Lower leg skin (tissue), 4 donors: ENCODE data around the gene TJAP1. TPM values are rescaled to one million over a fixed set of nuclear protein-coding genes. Genes with fewer than 3 reads are reported as not detected.
"Not testable (repeated sequence)": the region's sequence is repeated elsewhere in the genome, so short reads cannot be mapped to it uniquely, and the experiment has no call there.

Experiments used
- DNase-seq, 2 donors: peaks; one replicate each; pipeline ENCODE4 v3.0.0-alpha.2; 2019; ENCODE audit warnings: low spot score in 2 of 2
- H3K4me3 ChIP-seq: fragments of 200-600 bp; sonication (generic); 2 replicates; pipeline ENCODE4 v1.5.1; 2017; ENCODE audit warnings: mild to moderate bottlenecking, low read depth; ENCODE audit not compliant: poor library complexity, severe bottlenecking
- CTCF ChIP-seq, 3 donors: fragments of 450-650 bp; IDR thresholded peaks; one replicate each; pipeline ENCODE4 v1.5.1; 2016; ENCODE audit warnings: antibody characterized with exemption in 3 of 3, mild to moderate bottlenecking in 3 of 3, moderate library complexity in 2 of 3
- POLR2A ChIP-seq, 2 donors: fragments of 450-650 bp; IDR thresholded peaks; one replicate each; pipeline ENCODE4 v1.6.1; 2016 to 2017; ENCODE audit warnings: antibody characterized with exemption in 2 of 2, mild to moderate bottlenecking in 1 of 2, moderate library complexity in 1 of 2
- WGBS, 2 donors: methylation state at CpG; one replicate each; pipeline ENCODE4 v1.1.5; 2018; 5-methylcytosine and 5-hydroxymethylcytosine counted together
- intact Hi-C: fragments of 100-400 bp; cut with DNase I; formaldehyde crosslinking; loops from one replicate; pipeline ENCODE4 v1.15.0; 2023; ENCODE audit warnings: low total_unique reads
- total RNA-seq, 4 donors: library from RNA; depleted of rRNA; stranded (reverse); fragments of >200 nt; gene quantifications; one replicate each; pipeline ENCODE4 v1.1.0, GENCODE V29; 2016

Gene TJAP1
- total RNA-seq, 4 donors from 2014 or later = 15.9 to 30.4 (median 23.8) TPM

- H3K4me3 ChIP-seq = no peak overlapping the region
- DNase-seq = no peak
- intact Hi-C loops = no loop called here
- TF ChIP-seq CTCF (IDR thresholded peaks at IDR 0.05) = no peak
- TF ChIP-seq POLR2A (IDR thresholded peaks at IDR 0.05) = no peak
- WGBS, 2 donors = 76 to 79% methylated on average over 5 of the region's 5 CpGs
These were observed 15.4 kb upstream of the TJAP1 start for GRCh38 chr6:43461936-43462335.

- WGBS, 2 donors = 85 to 92% methylated on average over 8 of the region's 8 CpGs
These were observed 13.0 kb upstream of the TJAP1 start for GRCh38 chr6:43464337-43464736.

GRCh38 chr6:43465948-43466347 lies 11.4 kb upstream of the TJAP1 start:
- 55% methylated on average over 2 of the region's 2 CpGs for WGBS, 2 donors
- DNase-seq = no peak
- intact Hi-C loops = no loop called here

More at GRCh38 chr6:43464337-43464736, 13.0 kb upstream of the TJAP1 start:
- no peak for DNase-seq
- intact Hi-C loops = no loop called here
- H3K4me3 ChIP-seq = no peak overlapping the region
- TF ChIP-seq POLR2A (IDR thresholded peaks at IDR 0.05) (no peak), CTCF (IDR thresholded peaks at IDR 0.05) (no peak)

GRCh38 chr6:43467265-43467664 lies 10.1 kb upstream of the TJAP1 start:
- 62 to 68% methylated on average over 5 of the region's 5 CpGs for WGBS, 2 donors

More at GRCh38 chr6:43465948-43466347, 11.4 kb upstream of the TJAP1 start:
- H3K4me3 ChIP-seq = no peak overlapping the region
- no peak for TF ChIP-seq CTCF (IDR thresholded peaks at IDR 0.05)
- TF ChIP-seq POLR2A (IDR thresholded peaks at IDR 0.05) = no peak

GRCh38 chr6:43467752-43468151 lies 9.6 kb upstream of the TJAP1 start:
- intact Hi-C loops = no loop called here
- H3K4me3 ChIP-seq = no peak overlapping the region
- 83 to 91% methylated on average over 4 of the region's 4 CpGs for WGBS, 2 donors
- DNase-seq = no peak
- no peak for TF ChIP-seq CTCF (IDR thresholded peaks at IDR 0.05)

More at GRCh38 chr6:43467265-43467664, 10.1 kb upstream of the TJAP1 start:
- intact Hi-C loops, DNase-seq, H3K4me3 ChIP-seq: not testable (repeated sequence)

GRCh38 chr6:43468240-43468639 lies 9.1 kb upstream of the TJAP1 start:
- intact Hi-C loops = no loop called here
- WGBS, 2 donors = 67 to 81% methylated on average over 4 of the region's 4 CpGs
- TF ChIP-seq CTCF (IDR thresholded peaks at IDR 0.05) = no peak
- no peak for TF ChIP-seq POLR2A (IDR thresholded peaks at IDR 0.05)
- no peak for DNase-seq
- no peak overlapping the region for H3K4me3 ChIP-seq
